H1 (cell line): ENCODE data around the gene NDUFA11. TPM values are rescaled to one million over a fixed set of nuclear protein-coding genes. Genes with fewer than 3 reads are reported as not detected.

Experiments used
- CTCF ChIA-PET: fragments of 300-600 bp; sonication (Branson Sonifier 250); formaldehyde crosslinking; loops from one replicate; lab custom pipeline; 2021; ENCODE audit not compliant: partially characterized antibody; lab: Charles Lee
- POLR2A ChIA-PET: fragments of 300-600 bp; sonication (Branson Sonifier 250); formaldehyde crosslinking; loops from one replicate; lab custom pipeline; 2021; ENCODE audit warnings: inconsistent platforms; ENCODE audit not compliant: partially characterized antibody; lab: Charles Lee
- DNase-seq, 2 experiments: peaks; one replicate each; pipeline versions ENCODE4 v3.0.0 to v3.0.0-alpha.2; 2010 to 2022; ENCODE audit warnings: low spot score in 2 of 2, low read depth in 1 of 2, mixed read lengths in 1 of 2
- FAIRE-seq: peaks from 2 replicates; lab custom pipeline; 2011; peaks lifted over from hg19 to GRCh38; lab: Jason Lieb, UNC
- H2AFZ ChIP-seq: 2 replicates; pipeline ENCODE4 v1.8.1; 2012; ENCODE audit warnings: low read length, inconsistent platforms
- H2AK5ac ChIP-seq: 2 replicates; pipeline ENCODE4 v1.6.1; 2013; ENCODE audit warnings: low read depth, low read length
- H2BK120ac ChIP-seq: replicated peaks from 2 replicates; pipeline ENCODE3; 2013; ENCODE audit warnings: low read depth, low read length, inconsistent platforms
- H2BK12ac ChIP-seq: 2 replicates; pipeline ENCODE4 v1.6.1; 2013; ENCODE audit warnings: low read depth, low read length
- H2BK15ac ChIP-seq: 2 replicates; pipeline ENCODE4 v1.6.1; 2013; ENCODE audit warnings: low read length
- H2BK20ac ChIP-seq: 2 replicates; pipeline ENCODE4 v1.6.1; 2013; ENCODE audit warnings: low read length
- H2BK5ac ChIP-seq: 2 replicates; pipeline ENCODE4 v1.6.1; 2013; ENCODE audit warnings: low read depth, low read length
- H3K14ac ChIP-seq: 2 replicates; pipeline ENCODE4 v1.6.1; 2013; ENCODE audit warnings: inconsistent platforms; ENCODE audit not compliant: insufficient read length
- H3K18ac ChIP-seq: 2 replicates; pipeline ENCODE4 v1.6.1; 2013; ENCODE audit warnings: low read length; ENCODE audit errors: extremely low read depth
- H3K23ac ChIP-seq: 2 replicates; pipeline ENCODE4 v1.6.1; 2013; ENCODE audit warnings: inconsistent platforms; ENCODE audit not compliant: insufficient read length
- H3K23me2 ChIP-seq: 2 replicates; pipeline ENCODE4 v1.6.1; 2013; ENCODE audit warnings: low read depth, low read length
- H3K27ac ChIP-seq: 2 replicates; pipeline ENCODE4 v1.6.1; 2011; ENCODE audit warnings: low read depth, low read length, inconsistent platforms
- H3K27me3 ChIP-seq, 4 experiments: replicated peaks in 1 of 4; 1 replicate in 1 of 4; 2 replicates in 3 of 4; pipeline versions ENCODE4 v1.6.1 to v1.8.1; 2011 to 2013; ENCODE audit warnings: low read length in 3 of 4, mild to moderate bottlenecking in 3 of 4, inconsistent platforms in 2 of 4, mixed read lengths in 2 of 4, moderate library complexity in 1 of 4; ENCODE audit not compliant: control insufficient read depth in 3 of 4, insufficient read depth in 3 of 4; ENCODE audit errors: extremely low read depth in 1 of 4
- H3K36me3 ChIP-seq, 4 experiments: 2 replicates each; pipeline versions ENCODE4 v1.6.1 to v1.8.1; 2011 to 2013; ENCODE audit warnings: mild to moderate bottlenecking in 4 of 4, low read length in 3 of 4, moderate library complexity in 2 of 4, control low read depth in 1 of 4, inconsistent platforms in 1 of 4; ENCODE audit not compliant: insufficient read depth in 4 of 4, control insufficient read depth in 2 of 4
- H3K4ac ChIP-seq: replicated peaks from 2 replicates; pipeline ENCODE3; 2013; ENCODE audit warnings: low read length, low read depth, mixed read lengths, inconsistent platforms; ENCODE audit not compliant: insufficient read length
- H3K4me1 ChIP-seq, 4 experiments: replicated peaks in 1 of 4; 1 replicate in 1 of 4; 2 replicates in 3 of 4; pipeline versions ENCODE4 v1.6.1 to v1.8.1; 2011 to 2013; ENCODE audit warnings: low read length in 3 of 4, inconsistent platforms in 2 of 4, mixed read lengths in 1 of 4; ENCODE audit not compliant: insufficient read depth in 4 of 4, control insufficient read depth in 3 of 4
- H3K4me2 ChIP-seq, 2 experiments: 2 replicates each; pipeline versions ENCODE4 v1.6.1 to v1.8.1; 2011 to 2013; ENCODE audit warnings: low read depth in 2 of 2, low read length in 2 of 2, control low read depth in 1 of 2, inconsistent platforms in 1 of 2, mild to moderate bottlenecking in 1 of 2; ENCODE audit not compliant: insufficient read depth in 1 of 2
- H3K4me3 ChIP-seq, 4 experiments: fragments of 200-600, 300-600 bp in 1 of 4; sonication (generic), shearing (Covaris generic), sonication (Bioruptor Twin) in 1 of 4; 2 replicates each; pipeline versions ENCODE4 v1.5.1 to v1.8.1; 2011 to 2016; ENCODE audit warnings: low read length in 4 of 4, low read depth in 3 of 4, control low read depth in 2 of 4, inconsistent platforms in 2 of 4, mild to moderate bottlenecking in 2 of 4, mixed read lengths in 1 of 4, moderate library complexity in 1 of 4; ENCODE audit not compliant: insufficient read depth in 2 of 4; ENCODE audit errors: extremely low read depth in 1 of 4
- H3K56ac ChIP-seq: replicated peaks from 2 replicates; pipeline ENCODE3; 2013; ENCODE audit warnings: low read depth, mild to moderate bottlenecking, mixed read lengths, low read length, inconsistent platforms; ENCODE audit not compliant: insufficient read length
- H3K79me1 ChIP-seq: 2 replicates; pipeline ENCODE4 v1.6.1; 2013; ENCODE audit warnings: low read depth, low read length, control low read depth
- H3K79me2 ChIP-seq, 2 experiments: 2 replicates each; pipeline versions ENCODE4 v1.6.1 to v1.8.1; 2012 to 2013; ENCODE audit warnings: low read length in 2 of 2, mild to moderate bottlenecking in 2 of 2, inconsistent platforms in 1 of 2; ENCODE audit not compliant: insufficient read depth in 2 of 2, control insufficient read depth in 1 of 2
- H3K9ac ChIP-seq, 4 experiments: replicated peaks in 1 of 4; 1 replicate in 1 of 4; 2 replicates in 3 of 4; pipeline versions ENCODE4 v1.6.1 to v1.8.1; 2011 to 2013; ENCODE audit warnings: low read depth in 3 of 4, low read length in 3 of 4, control low read depth in 2 of 4, mild to moderate bottlenecking in 2 of 4, moderate library complexity in 2 of 4, inconsistent platforms in 1 of 4; ENCODE audit errors: extremely low read depth in 1 of 4
- H3K9me3 ChIP-seq, 2 experiments: 2 replicates each; pipeline versions ENCODE4 v1.6.1 to v1.8.1; 2012 to 2013; ENCODE audit warnings: mild to moderate bottlenecking in 2 of 2, moderate library complexity in 2 of 2, control low read depth in 1 of 2, inconsistent platforms in 1 of 2, low read depth in 1 of 2, low read length in 1 of 2, mixed read lengths in 1 of 2; ENCODE audit not compliant: insufficient read depth in 2 of 2
- H4K20me1 ChIP-seq, 2 experiments: replicated peaks in 1 of 2; 2 replicates each; pipeline versions ENCODE3 to v1.8.1; 2011 to 2013; ENCODE audit warnings: inconsistent platforms in 2 of 2, low read length in 2 of 2, mild to moderate bottlenecking in 1 of 2; ENCODE audit not compliant: insufficient read depth in 2 of 2, control insufficient read depth in 1 of 2
- H4K5ac ChIP-seq: 2 replicates; pipeline ENCODE4 v1.6.1; 2013; ENCODE audit warnings: low read length, low read depth, mixed read lengths, inconsistent platforms; ENCODE audit not compliant: insufficient read length
- H4K8ac ChIP-seq: 2 replicates; pipeline ENCODE4 v1.8.0; 2013; ENCODE audit warnings: mild to moderate bottlenecking, moderate library complexity, low read length, inconsistent platforms; ENCODE audit not compliant: insufficient read depth; ENCODE audit errors: extremely low read depth
- H4K91ac ChIP-seq: replicated peaks from 2 replicates; pipeline ENCODE3; 2013; ENCODE audit warnings: low read length, mixed read lengths, inconsistent platforms; ENCODE audit not compliant: insufficient read length
- BACH1 ChIP-seq: IDR thresholded peaks from 2 replicates; pipeline ENCODE4 v1.6.1; 2012; ENCODE audit warnings: low read length, improper control_type of control experiment
- CEBPB ChIP-seq: IDR thresholded peaks from 2 replicates; pipeline ENCODE4 v1.6.1; 2012; ENCODE audit warnings: low read depth, low read length
- KDM5A ChIP-seq: fragments of 200-600 bp; IDR thresholded peaks from 2 replicates; pipeline ENCODE4 v1.7.1; 2012; ENCODE audit warnings: mild to moderate bottlenecking, low read length, inconsistent platforms, mixed read lengths
- SAP30 ChIP-seq: fragments of 300-600 bp; sonication (generic); IDR thresholded peaks from 2 replicates; pipeline ENCODE4 v1.7.1; 2012; ENCODE audit warnings: low read length, moderate library complexity, mild to moderate bottlenecking, inconsistent platforms; ENCODE audit not compliant: insufficient read depth, insufficient replicate concordance
- SIN3A ChIP-seq, 2 experiments: IDR thresholded peaks in 1 of 2; conservative IDR thresholded peaks in 1 of 2; 2 replicates each; pipeline ENCODE4 v1.6.1; 2011 to 2012; ENCODE audit warnings: low read length in 2 of 2, improper control_type of control experiment in 1 of 2, low read depth in 1 of 2, mild to moderate bottlenecking in 1 of 2
- SP4 ChIP-seq: IDR thresholded peaks from 2 replicates; pipeline ENCODE4 v1.6.1; 2012; ENCODE audit warnings: low read length, inconsistent platforms
- TAF1 ChIP-seq: IDR thresholded peaks from 2 replicates; pipeline ENCODE4 v1.6.1; 2011; ENCODE audit warnings: mild to moderate bottlenecking, low read depth, low read length
- TBP ChIP-seq: IDR thresholded peaks from 2 replicates; pipeline ENCODE4 v1.6.1; 2011; ENCODE audit warnings: low read depth, low read length, improper control_type of control experiment
- WGBS, 2 experiments: shearing (Covaris generic) in 1 of 2; methylation state at CpG; one replicate each; pipeline versions ENCODE4 v1.1.6 to v1.1.7; 2013 to 2015; ENCODE audit warnings: low lambda C conversion rate in 2 of 2, mixed read lengths in 2 of 2, inconsistent platforms in 1 of 2, low coverage in 1 of 2, missing lambda C conversion rate in 1 of 2; ENCODE audit not compliant: insufficient replicate concordance in 2 of 2, insufficient coverage in 1 of 2, insufficient read length in 1 of 2; ENCODE audit errors: extremely low coverage in 1 of 2, missing lambda C conversion rate in 1 of 2; 5-methylcytosine and 5-hydroxymethylcytosine counted together
- polyA plus RNA-seq, 7 experiments: library from polyadenylated mRNA; depleted of rRNA in 3 of 7; stranded (reverse) in 5 of 7; unstranded in 2 of 7; fragments of >200 nt in 5 of 7; fragments of 200-250 nt in 2 of 7; gene quantifications; 1 replicate in 5 of 7; 2 replicates in 1 of 7; 4 replicates in 1 of 7; pipeline versions ENCODE4 v1.2.1 to v1.2.3, GENCODE V29; 2011 to 2013; ENCODE audit warnings: missing spikeins in 2 of 7, mixed read lengths in 2 of 7
- total RNA-seq: library from RNA; stranded (reverse); fragmentation: NEBNext Ultra II Directional; extraction: Animal tissue kit (Norgen Biotek cat#: 25700); gene quantifications from 2 replicates; pipeline ENCODE4 v1.2.1, GENCODE V29; 2021

Gene NDUFA11
- total and polyA plus RNA-seq, 2 of the 8 experiments (the other 6 are each of a cell fraction or from before 2014, with no cell fraction given), result 205 to 1,037 TPM

- Histone ChIP-seq H3K4me1 (peaks cover 0 to 5% (median 0%) of the 10 kb centered on the region in 4 experiments; a peak in 3 of 7 replicates), H3K4me2 (no peak overlapping the region), H4K5ac (no peak overlapping the region), H2BK20ac (no peak overlapping the region), H3K56ac (no peak overlapping the region), H3K23ac (no peak overlapping the region), H2AK5ac (no peak overlapping the region), H3K27me3 (no peaks in the 10 kb centered on the region), H4K8ac (no peak overlapping the region), H2BK5ac (no peak overlapping the region), H3K9me3 (no peaks in the 10 kb centered on the region), H2BK120ac (no peak overlapping the region), H2BK15ac (no peak overlapping the region), H3K14ac (no peak overlapping the region), H3K9ac (no peak overlapping the region), H4K20me1 (peaks cover 8 to 22% of the 10 kb centered on the region in 2 experiments), H3K4ac (no peak overlapping the region), H2AFZ (no peak overlapping the region), H3K23me2 (peaks cover 7% of the 10 kb centered on the region), H3K79me2 (peaks cover 3 to 37% of the 10 kb centered on the region in 2 experiments; a peak in 3 of 4 replicates), H3K4me3 (no peak overlapping the region), H3K18ac (no peak overlapping the region), H2BK12ac (no peak overlapping the region), H4K91ac (no peak overlapping the region), H3K27ac (no peak overlapping the region), H3K79me1 (peaks cover 7% of the 10 kb centered on the region), H3K36me3 (peaks cover 0 to 15% (median 8%) of the 10 kb centered on the region in 4 experiments; a peak in 5 of 8 replicates)
- WGBS, 2 experiments, result 90% methylated on average over 13 of the region's 13 CpGs; no CpG with 5 or more reads in 1 of the 2 experiments
- DNase-seq (no peak), FAIRE-seq (no peak)
- ChIA-PET CTCF (interaction anchor here (1.1 to 6.5 kb wide), 4 partner anchors 8 to 96 kb away, joined by 3 to 43 read pairs (median 12); partner anchors contain the start of gene NRTN), POLR2A (interaction anchor here (0.6 to 6.1 kb wide), 5 partner anchors 8 to 374 kb away, joined by 3 to 49 read pairs (median 4); no protein-coding TSS in a partner anchor)
- TF ChIP-seq SIN3A (conservative IDR thresholded peaks at IDR 0.05 in 1 of 2, IDR thresholded peaks at IDR 0.05 in 1 of 2; ENCODE audit: low read depth in 1 of 2, low read length in 2 of 2) (no peak), TBP (no peak), SAP30 (no peak), TAF1 (no peak), CEBPB (no peak), SP4 (no peak), BACH1 (no peak), KDM5A (no peak)
Observed at GRCh38 chr19:5899728-5900526, 3.7 kb downstream of the NDUFA11 start.
